Measurements from ENCODE around the gene PPFIA1.

DNA sequence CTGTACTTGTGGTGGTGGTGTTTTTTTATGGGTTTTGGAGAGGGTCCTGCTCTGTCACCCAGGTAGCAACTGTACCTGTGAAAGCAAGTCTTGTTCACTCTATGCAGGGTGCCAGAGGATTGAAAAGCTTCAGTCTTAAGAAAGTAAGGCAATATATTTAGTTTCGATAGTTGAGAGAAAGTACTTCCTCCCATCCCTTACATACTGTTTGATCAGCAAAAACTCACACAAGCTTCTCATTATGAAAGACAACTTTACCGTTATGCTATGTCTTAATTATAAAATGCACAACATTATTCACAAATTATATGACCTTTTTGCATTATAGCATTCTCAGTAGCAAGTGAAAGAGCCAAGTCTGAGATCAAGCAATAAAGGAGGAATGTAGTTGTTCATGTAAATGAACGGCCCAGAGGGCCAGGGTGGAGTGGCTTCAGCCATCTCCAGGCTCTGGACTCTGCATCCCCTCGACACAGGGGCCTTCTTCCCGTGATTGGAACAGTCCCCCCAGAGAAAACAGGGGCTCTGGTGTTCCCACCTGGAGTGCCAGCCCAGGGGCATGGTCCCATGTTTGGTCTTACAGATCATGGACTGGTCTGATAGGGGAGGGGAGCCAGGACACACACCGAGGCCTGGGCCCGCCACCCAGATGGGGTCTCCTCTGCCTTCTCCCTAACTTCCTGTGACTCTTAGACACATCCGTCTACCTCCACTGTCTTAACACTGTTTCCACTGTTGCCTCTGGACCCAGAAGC, 89.1 kb downstream of the PPFIA1 start:
- TF ChIP-seq CTCF (IDR thresholded peaks at IDR 0.05) (no peak), POLR2A (IDR thresholded peaks at IDR 0.05) (no peak)
